SK-N-SH (cell line): Measurements from ENCODE around the gene PCSK9. TPM values are rescaled to one million over a fixed set of nuclear protein-coding genes. Genes with fewer than 3 reads are reported as not detected.

Experiments used
- CTCF ChIA-PET: fragments of 300-600, 350-600 bp; formaldehyde crosslinking; extraction: SDS; loops from one replicate; lab custom pipeline; 2021; lab: Yijun Ruan, JAX
- POLR2A ChIA-PET: fragments of 350-600 bp; sonication (Branson Sonifier 250); formaldehyde crosslinking; extraction: SDS; loops from one replicate; lab custom pipeline; 2020; ENCODE audit warnings: antibody characterized with exemption, inconsistent platforms; lab: Yijun Ruan, JAX
- DNase-seq: peaks from one replicate; pipeline ENCODE4 v3.0.0; 2012
- H2AFZ ChIP-seq: fragments of 200-600 bp; sonication (generic); 2 replicates; pipeline ENCODE4 v1.8.1; 2016; ENCODE audit warnings: antibody characterized with exemption, mild to moderate bottlenecking, low read depth
- H3F3A ChIP-seq: fragments of 200-600 bp; sonication (generic); replicated peaks from 2 replicates; pipeline ENCODE3; 2016; ENCODE audit warnings: antibody characterized with exemption, mild to moderate bottlenecking; ENCODE audit not compliant: insufficient read depth
- H3K27ac ChIP-seq, 2 experiments: fragments of 200-500 bp in 1 of 2; fragments of 200-600 bp in 1 of 2; sonication (Bioruptor generic) in 1 of 2; sonication (generic), shearing (Covaris generic) in 1 of 2; 2 replicates each; pipeline versions ENCODE4 v1.5.1 to v1.6.1; 2014 to 2016; ENCODE audit warnings: low read depth in 2 of 2, inconsistent platforms in 1 of 2, low read length in 1 of 2, mild to moderate bottlenecking in 1 of 2, mixed read lengths in 1 of 2
- H3K27me3 ChIP-seq: fragments of 200-600 bp; sonication (generic), shearing (Covaris generic); 2 replicates; pipeline ENCODE4 v1.6.1; 2016; ENCODE audit warnings: mixed run types; ENCODE audit not compliant: insufficient read depth
- H3K36me3 ChIP-seq, 2 experiments: fragments of 200-500 bp in 1 of 2; fragments of 200-600 bp in 1 of 2; sonication (Bioruptor generic) in 1 of 2; sonication (generic) in 1 of 2; replicated peaks in 1 of 2; 2 replicates each; pipeline versions ENCODE3 to v1.5.1; 2014 to 2016; ENCODE audit warnings: low read length in 1 of 2, mild to moderate bottlenecking in 1 of 2; ENCODE audit not compliant: insufficient read depth in 2 of 2, control insufficient read depth in 1 of 2
- H3K4me1 ChIP-seq, 2 experiments: fragments of 200-500 bp in 1 of 2; fragments of 200-600 bp in 1 of 2; sonication (Bioruptor generic) in 1 of 2; sonication (generic), shearing (Covaris generic) in 1 of 2; 2 replicates each; pipeline versions ENCODE4 v1.5.1 to v1.6.1; 2014 to 2016; ENCODE audit warnings: low read depth in 1 of 2, low read length in 1 of 2, mixed run types in 1 of 2; ENCODE audit not compliant: insufficient read depth in 2 of 2, control insufficient read depth in 1 of 2
- H3K4me2 ChIP-seq: fragments of 200-600 bp; sonication (generic), shearing (Covaris generic); 2 replicates; pipeline ENCODE4 v1.6.1; 2017; ENCODE audit warnings: mixed run types
- H3K4me3 ChIP-seq, 2 experiments: fragments of 200-500 bp in 1 of 2; fragments of 200-600 bp in 1 of 2; sonication (Bioruptor generic) in 1 of 2; sonication (generic), shearing (Covaris generic) in 1 of 2; 2 replicates each; pipeline versions ENCODE4 v1.5.1 to v1.8.1; 2014 to 2016; ENCODE audit warnings: low read depth in 2 of 2, inconsistent platforms in 1 of 2, low read length in 1 of 2, mild to moderate bottlenecking in 1 of 2, mixed read lengths in 1 of 2, moderate library complexity in 1 of 2
- H3K79me2 ChIP-seq: fragments of 200-600 bp; sonication (generic); 2 replicates; pipeline ENCODE4 v1.8.1; 2017; ENCODE audit warnings: mild to moderate bottlenecking; ENCODE audit not compliant: insufficient read depth
- H3K9ac ChIP-seq: fragments of 200-600 bp; sonication (generic); 2 replicates; pipeline ENCODE4 v1.6.1; 2017; ENCODE audit warnings: mixed run types
- H3K9me2 ChIP-seq: fragments of 200-600 bp; sonication (generic); 2 replicates; pipeline ENCODE4 v1.6.1; 2017; ENCODE audit warnings: mixed run types
- H3K9me3 ChIP-seq: fragments of 200-600 bp; sonication (generic); 2 replicates; pipeline ENCODE4 v1.6.1; 2017; ENCODE audit warnings: mixed run types, mild to moderate bottlenecking, moderate library complexity
- H4K20me1 ChIP-seq: fragments of 200-600 bp; sonication (generic); 2 replicates; pipeline ENCODE4 v1.6.1; 2017; ENCODE audit warnings: mild to moderate bottlenecking, mixed run types; ENCODE audit not compliant: insufficient read depth
- CHD2 ChIP-seq: fragments of 150-350 bp; IDR thresholded peaks from 2 replicates; pipeline ENCODE4 v1.6.1; 2018; ENCODE audit warnings: low read length; ENCODE audit not compliant: partially characterized antibody
- ELF1 ChIP-seq: IDR thresholded peaks from 2 replicates; pipeline ENCODE4 v1.4.0; 2012
- EP300 ChIP-seq, 2 experiments: IDR thresholded peaks; 2 replicates each; pipeline versions ENCODE4 v1.4.0 to v1.6.1; 2012; ENCODE audit warnings: borderline replicate concordance in 1 of 2, low read depth in 1 of 2, low read length in 1 of 2
- FOSL2 ChIP-seq: IDR thresholded peaks from 2 replicates; pipeline ENCODE4 v1.4.0; 2012; ENCODE audit warnings: low read depth, mild to moderate bottlenecking, moderate library complexity, borderline replicate concordance
- FOXJ3 ChIP-seq: sonication (generic); formaldehyde crosslinking; IDR thresholded peaks from 2 replicates; pipeline ENCODE4 v1.5.1; 2020; ENCODE audit warnings: mild to moderate bottlenecking, missing genetic modification reagents
- FOXM1 ChIP-seq: IDR thresholded peaks from 2 replicates; pipeline ENCODE4 v1.4.0; 2012; ENCODE audit warnings: low read depth, mild to moderate bottlenecking
- GABPA ChIP-seq: IDR thresholded peaks from 2 replicates; pipeline ENCODE4 v1.4.0; 2012; ENCODE audit warnings: low read depth, mild to moderate bottlenecking
- JUND ChIP-seq: IDR thresholded peaks from 2 replicates; pipeline ENCODE4 v1.4.0; 2012
- MXI1 ChIP-seq: IDR thresholded peaks from 2 replicates; pipeline ENCODE4 v1.6.1; 2012; ENCODE audit warnings: mild to moderate bottlenecking, low read depth, low read length, improper control_type of control experiment
- NFIC ChIP-seq: IDR thresholded peaks from 2 replicates; pipeline ENCODE4 v1.4.0; 2012; ENCODE audit warnings: borderline replicate concordance
- POLR2AphosphoS5 ChIP-seq: IDR thresholded peaks from 2 replicates; pipeline ENCODE4 v1.6.1; 2012; ENCODE audit warnings: low read depth, low read length
- RFX5 ChIP-seq: IDR thresholded peaks from 2 replicates; pipeline ENCODE4 v1.6.1; 2012; ENCODE audit warnings: mild to moderate bottlenecking, improper control_type of control experiment, low read length
- RXRA ChIP-seq: IDR thresholded peaks from 2 replicates; pipeline ENCODE4 v1.4.0; 2012; ENCODE audit warnings: low read depth, mild to moderate bottlenecking, borderline replicate concordance
- SIN3A ChIP-seq: IDR thresholded peaks from 2 replicates; pipeline ENCODE4 v1.6.1; 2012; ENCODE audit warnings: low read depth, mild to moderate bottlenecking, low read length, moderate library complexity, borderline replicate concordance
- SMC3 ChIP-seq: IDR thresholded peaks from 2 replicates; pipeline ENCODE4 v1.6.1; 2012; ENCODE audit warnings: low read depth, low read length, improper control_type of control experiment
- TAF1 ChIP-seq: IDR thresholded peaks from 2 replicates; pipeline ENCODE4 v1.6.1; 2012; ENCODE audit warnings: low read depth, mild to moderate bottlenecking, low read length, moderate library complexity, borderline replicate concordance
- TCF12 ChIP-seq: IDR thresholded peaks from 2 replicates; pipeline ENCODE4 v1.4.0; 2012
- YY1 ChIP-seq: IDR thresholded peaks from 2 replicates; pipeline ENCODE4 v1.4.0; 2012; ENCODE audit warnings: low read depth, mild to moderate bottlenecking
- WGBS: methylation state at CpG from one replicate; pipeline ENCODE4 v1.1.6; 2017; ENCODE audit warnings: low lambda C conversion rate; 5-methylcytosine and 5-hydroxymethylcytosine counted together
- polyA plus RNA-seq, 3 experiments: library from polyadenylated mRNA; depleted of rRNA; stranded (reverse); fragments of >200 nt; gene quantifications; 2 replicates each; pipeline ENCODE4 v1.2.3, GENCODE V29; 2012
- TF ChIP-seq, protein P1 (sequence below): IDR thresholded peaks from 2 replicates; pipeline ENCODE4; 2012
- TF ChIP-seq, protein P2 (sequence below): IDR thresholded peaks from 2 replicates; pipeline ENCODE4 v1.4.0; 2012; ENCODE audit warnings: low read depth
- TF ChIP-seq, protein P3 (sequence below): IDR thresholded peaks from 2 replicates; pipeline ENCODE4 v1.6.1; 2012; ENCODE audit warnings: mild to moderate bottlenecking, low read depth, low read length, moderate library complexity

The PCSK9 gene
- polyA plus RNA-seq, 1 of the 3 experiments (the other 2 are of a cell fraction): 0.02 TPM

DNA sequence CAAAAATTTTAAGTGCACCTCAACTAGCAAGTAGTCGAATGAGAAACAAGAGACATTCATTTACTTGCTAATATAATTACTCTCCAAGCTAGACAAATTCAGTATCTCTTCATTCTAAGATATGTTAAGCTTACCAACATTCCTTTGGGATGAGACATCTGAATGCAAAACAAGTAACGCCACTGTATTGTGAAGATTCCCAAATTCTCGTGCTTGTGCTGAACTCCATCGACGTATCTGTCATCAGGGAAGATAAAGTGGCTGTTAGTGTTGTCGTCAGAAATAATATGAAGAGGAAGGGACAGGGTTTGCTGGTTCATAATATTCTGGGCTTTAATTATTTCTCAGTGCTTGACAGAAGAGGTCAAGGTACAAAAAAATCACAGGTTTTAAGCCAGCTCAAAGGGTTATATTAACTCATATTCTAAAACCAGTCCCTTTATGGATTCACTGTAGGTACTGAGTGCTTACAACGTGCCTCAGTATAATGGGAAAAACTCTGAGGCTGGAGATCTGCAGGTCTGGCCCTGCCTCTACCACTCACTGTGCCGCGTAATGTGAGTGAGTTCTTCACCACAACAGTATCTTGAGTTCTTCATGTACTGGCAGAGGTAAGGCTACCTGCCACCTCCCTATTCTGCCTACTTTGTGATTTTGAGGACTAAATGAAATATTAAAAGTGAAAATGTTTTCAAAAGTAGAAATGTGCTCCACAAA, 42.0 kb downstream of the PCSK9 start:
- Histone ChIP-seq H3K79me2 (no peaks in the 10 kb centered on the region), H3K36me3 (peaks cover 66 to 100% of the 10 kb centered on the region in 2 experiments), H2AFZ (no peak overlapping the region), H3K4me3 (no peak overlapping the region), H3K4me1 (0 out of 4 replicates have a peak, but pooled peaks cover 0 to 12% of the 10 kb centered on the region in 2 experiments), H3F3A (peaks cover 16% of the 10 kb centered on the region), H4K20me1 (no peaks in the 10 kb centered on the region), H3K4me2 (no peak overlapping the region), H3K9me3 (no peaks in the 10 kb centered on the region), H3K27ac (peak overlapping the region; percentile 14 to 25; a peak in 3 of 4 replicates), H3K27me3 (no peaks in the 10 kb centered on the region), H3K9ac (no peak overlapping the region), H3K9me2 (no peaks in the 10 kb centered on the region)
- ChIA-PET CTCF (interaction anchor here (1.2 to 2.5 kb wide), 2 partner anchors 10 to 11 kb away, joined by 3 to 11 read pairs; no protein-coding TSS in a partner anchor), POLR2A (no interaction called here)
- TF ChIP-seq MXI1: no peak
- TF ChIP-seq JUND: peak; percentile 38
- TF ChIP-seq POLR2AphosphoS5: no peak
- TF ChIP-seq SMC3: no peak
- peak; percentile 26; the same call in 1 of the 2 replicates for TF ChIP-seq FOSL2
- TF ChIP-seq TCF12: no peak
- no peak for TF ChIP-seq FOXJ3 (CRISPR knock-in tag)
- TF ChIP-seq TAF1: no peak
- TF ChIP-seq, protein P1, sequence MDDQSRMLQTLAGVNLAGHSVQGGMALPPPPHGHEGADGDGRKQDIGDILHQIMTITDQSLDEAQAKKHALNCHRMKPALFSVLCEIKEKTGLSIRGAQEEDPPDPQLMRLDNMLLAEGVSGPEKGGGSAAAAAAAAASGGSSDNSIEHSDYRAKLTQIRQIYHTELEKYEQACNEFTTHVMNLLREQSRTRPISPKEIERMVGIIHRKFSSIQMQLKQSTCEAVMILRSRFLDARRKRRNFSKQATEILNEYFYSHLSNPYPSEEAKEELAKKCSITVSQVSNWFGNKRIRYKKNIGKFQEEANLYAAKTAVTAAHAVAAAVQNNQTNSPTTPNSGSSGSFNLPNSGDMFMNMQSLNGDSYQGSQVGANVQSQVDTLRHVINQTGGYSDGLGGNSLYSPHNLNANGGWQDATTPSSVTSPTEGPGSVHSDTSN: 0 out of 2 replicates have a peak, but pooled peaks have one; percentile 42
- TF ChIP-seq FOXM1: no peak
- DNase-seq: no peak
- 65% methylated on average over 9 of the region's 9 CpGs for WGBS

DNA sequence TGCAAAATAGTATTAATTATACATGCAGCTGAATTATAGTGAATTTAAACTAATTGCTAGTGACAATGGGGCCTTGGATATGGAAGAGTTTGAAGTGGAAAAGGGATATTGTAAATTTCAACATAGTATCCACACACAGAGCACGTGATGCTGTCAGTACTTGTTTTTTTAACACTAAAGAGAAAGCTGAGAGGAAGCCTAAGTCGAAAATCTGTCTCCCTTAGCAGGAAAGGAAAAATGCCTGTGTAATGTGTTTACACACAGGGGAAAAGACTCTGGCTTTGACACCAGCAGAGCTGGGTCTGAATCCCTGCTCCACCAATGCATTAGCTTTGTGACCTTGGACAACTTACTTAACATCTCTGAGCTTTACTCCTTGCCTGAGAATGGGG, 42.6 kb downstream of the PCSK9 start:
- DNase-seq: no peak
- Histone ChIP-seq H3K79me2 (no peaks in the 10 kb centered on the region), H3F3A (peaks cover 16% of the 10 kb centered on the region), H3K4me1 (0 out of 4 replicates have a peak, but pooled peaks cover 0 to 12% of the 10 kb centered on the region in 2 experiments), H3K36me3 (peaks cover 66 to 100% of the 10 kb centered on the region in 2 experiments), H3K9me2 (no peaks in the 10 kb centered on the region), H4K20me1 (no peaks in the 10 kb centered on the region), H3K9me3 (no peaks in the 10 kb centered on the region), H2AFZ (no peak overlapping the region), H3K4me3 (no peak overlapping the region), H3K27me3 (no peaks in the 10 kb centered on the region), H3K4me2 (no peak overlapping the region), H3K27ac (peak overlapping the region in 1 of 2 experiments; percentile 25; a peak in 1 of 4 replicates), H3K9ac (no peak overlapping the region)
- TF ChIP-seq RFX5 (no peak), CHD2 (no peak), YY1 (no peak), SMC3 (no peak), RXRA (no peak), FOSL2 (no peak), ELF1 (no peak), TAF1 (no peak), TCF12 (no peak), MXI1 (no peak), SIN3A (no peak), FOXM1 (no peak), FOXJ3 (CRISPR knock-in tag) (no peak), POLR2AphosphoS5 (no peak), NFIC (no peak), EP300 (IDR thresholded peaks at IDR 0.05; ENCODE audit: borderline replicate concordance in 1 of 2, low read depth in 1 of 2, low read length in 1 of 2) (no peak), GABPA (no peak)
- TF ChIP-seq, protein P2, sequence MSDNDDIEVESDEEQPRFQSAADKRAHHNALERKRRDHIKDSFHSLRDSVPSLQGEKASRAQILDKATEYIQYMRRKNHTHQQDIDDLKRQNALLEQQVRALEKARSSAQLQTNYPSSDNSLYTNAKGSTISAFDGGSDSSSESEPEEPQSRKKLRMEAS: no peak
- TF ChIP-seq, protein P3, sequence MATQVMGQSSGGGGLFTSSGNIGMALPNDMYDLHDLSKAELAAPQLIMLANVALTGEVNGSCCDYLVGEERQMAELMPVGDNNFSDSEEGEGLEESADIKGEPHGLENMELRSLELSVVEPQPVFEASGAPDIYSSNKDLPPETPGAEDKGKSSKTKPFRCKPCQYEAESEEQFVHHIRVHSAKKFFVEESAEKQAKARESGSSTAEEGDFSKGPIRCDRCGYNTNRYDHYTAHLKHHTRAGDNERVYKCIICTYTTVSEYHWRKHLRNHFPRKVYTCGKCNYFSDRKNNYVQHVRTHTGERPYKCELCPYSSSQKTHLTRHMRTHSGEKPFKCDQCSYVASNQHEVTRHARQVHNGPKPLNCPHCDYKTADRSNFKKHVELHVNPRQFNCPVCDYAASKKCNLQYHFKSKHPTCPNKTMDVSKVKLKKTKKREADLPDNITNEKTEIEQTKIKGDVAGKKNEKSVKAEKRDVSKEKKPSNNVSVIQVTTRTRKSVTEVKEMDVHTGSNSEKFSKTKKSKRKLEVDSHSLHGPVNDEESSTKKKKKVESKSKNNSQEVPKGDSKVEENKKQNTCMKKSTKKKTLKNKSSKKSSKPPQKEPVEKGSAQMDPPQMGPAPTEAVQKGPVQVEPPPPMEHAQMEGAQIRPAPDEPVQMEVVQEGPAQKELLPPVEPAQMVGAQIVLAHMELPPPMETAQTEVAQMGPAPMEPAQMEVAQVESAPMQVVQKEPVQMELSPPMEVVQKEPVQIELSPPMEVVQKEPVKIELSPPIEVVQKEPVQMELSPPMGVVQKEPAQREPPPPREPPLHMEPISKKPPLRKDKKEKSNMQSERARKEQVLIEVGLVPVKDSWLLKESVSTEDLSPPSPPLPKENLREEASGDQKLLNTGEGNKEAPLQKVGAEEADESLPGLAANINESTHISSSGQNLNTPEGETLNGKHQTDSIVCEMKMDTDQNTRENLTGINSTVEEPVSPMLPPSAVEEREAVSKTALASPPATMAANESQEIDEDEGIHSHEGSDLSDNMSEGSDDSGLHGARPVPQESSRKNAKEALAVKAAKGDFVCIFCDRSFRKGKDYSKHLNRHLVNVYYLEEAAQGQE: no peak
- WGBS: 92% methylated on average over 2 of the region's 2 CpGs
- ChIA-PET CTCF (interaction anchor here (2.5 kb wide), 1 partner anchor 10 kb away, joined by 11 read pairs; no protein-coding TSS in a partner anchor), POLR2A (no interaction called here)
